NCI-H748 (cell line): Measurements from ENCODE around the gene PARD3.

Experiments
- DNase-seq: peaks from one replicate; lab custom pipeline; 2025; ENCODE audit not compliant: unreplicated experiment; lab: John Stamatoyannopoulos, UW

The PARD3 gene

GRCh38 chr10:34102893-34103506 is 712.1 kb downstream of the PARD3 start:
- DNase-seq = no peak

GRCh38 chr10:34102237-34102673 is 712.8 kb downstream of the PARD3 start:
- DNase-seq = no peak

- no peak for DNase-seq
Observed at GRCh38 chr10:34101001-34101400, 714.1 kb downstream of the PARD3 start.

GRCh38 chr10:34098821-34099567 is 716.1 kb downstream of the PARD3 start:
- DNase-seq = no peak

GRCh38 chr10:34097682-34098081 is 717.4 kb downstream of the PARD3 start:
- DNase-seq = peak; percentile 79

GRCh38 chr10:34094961-34095360 is 720.1 kb downstream of the PARD3 start:
- no peak for DNase-seq

- no peak for DNase-seq
Observed at GRCh38 chr10:34094146-34094696, 720.9 kb downstream of the PARD3 start.

GRCh38 chr10:34092891-34093290 is 722.2 kb downstream of the PARD3 start:
- no peak for DNase-seq

- DNase-seq = no peak
Observed at GRCh38 chr10:34091635-34092195, 723.4 kb downstream of the PARD3 start.

GRCh38 chr10:34089253-34089652 is 725.8 kb downstream of the PARD3 start:
- no peak for DNase-seq

- no peak for DNase-seq
Observed at GRCh38 chr10:34088208-34088794, 726.8 kb downstream of the PARD3 start.

GRCh38 chr10:34087095-34087418 is 728.0 kb downstream of the PARD3 start:
- DNase-seq = no peak

GRCh38 chr10:34083567-34083966 is 731.5 kb downstream of the PARD3 start:
- no peak for DNase-seq

GRCh38 chr10:34081948-34082347 is 733.1 kb downstream of the PARD3 start:
- DNase-seq = no peak

- DNase-seq = no peak
Observed at GRCh38 chr10:34081347-34081743, 733.8 kb downstream of the PARD3 start.

GRCh38 chr10:34080485-34081346 is 734.4 kb downstream of the PARD3 start:
- no peak for DNase-seq

- no peak for DNase-seq
Observed at GRCh38 chr10:34079702-34080484, 735.2 kb downstream of the PARD3 start.

GRCh38 chr10:34078745-34079470 is 736.2 kb downstream of the PARD3 start:
- DNase-seq = peak; percentile 52

- peak; percentile 55 for DNase-seq
Observed at GRCh38 chr10:34078017-34078744, 736.9 kb downstream of the PARD3 start.
